IMR-90 (cell line): ENCODE results near the gene PNPLA2. TPM values are rescaled to one million over a fixed set of nuclear protein-coding genes. Genes with fewer than 3 reads are reported as not detected.

ENCODE experiments used
- ATAC-seq: fragments of 200-7000 bp; cut with Tn5 transposase; 2 replicates; pipeline ENCODE4 v1.9.1; 2020; ENCODE audit warnings: low read depth, mild to moderate bottlenecking, moderate library complexity
- BruUV-seq: library from RNA; stranded (reverse); fragments of 400-500 nt; replicated peaks from 2 replicates; lab custom pipeline; 2021; lab: Mats Ljungman, UMichigan
- CTCF ChIA-PET: fragments of 300-600 bp; formaldehyde crosslinking; extraction: SDS; loops from one replicate; lab custom pipeline; 2021; ENCODE audit warnings: antibody characterized with exemption; lab: Yijun Ruan, JAX
- POLR2A ChIA-PET: fragments of 300-600 bp; sonication (Branson Sonifier 250); formaldehyde crosslinking; loops from one replicate; lab custom pipeline; 2022; ENCODE audit warnings: antibody characterized with exemption; ENCODE audit not compliant: unreplicated experiment; lab: Charles Lee
- DNase-seq: peaks from one replicate; pipeline ENCODE4 v3.0.0; 2013
- H2AFZ ChIP-seq: replicated peaks from 2 replicates; pipeline ENCODE3; 2013; ENCODE audit warnings: low read length, mild to moderate bottlenecking; ENCODE audit not compliant: poor library complexity
- H2AK5ac ChIP-seq: 2 replicates; pipeline ENCODE4 v1.6.1; 2013; ENCODE audit warnings: low read depth, low read length, inconsistent platforms
- H2AK9ac ChIP-seq: replicated peaks from 2 replicates; pipeline ENCODE3; 2013; ENCODE audit warnings: mild to moderate bottlenecking, low read depth, low read length, moderate library complexity; ENCODE audit not compliant: poor library complexity
- H2BK120ac ChIP-seq: 2 replicates; pipeline ENCODE4 v1.6.1; 2013; ENCODE audit warnings: low read depth, low read length, inconsistent platforms
- H2BK15ac ChIP-seq: 3 replicates; pipeline ENCODE4 v1.6.1; 2013; ENCODE audit warnings: low read depth, low read length, inconsistent platforms
- H2BK20ac ChIP-seq: 2 replicates; pipeline ENCODE4 v1.6.1; 2013; ENCODE audit warnings: low read depth, mild to moderate bottlenecking, inconsistent platforms, low read length, moderate library complexity
- H2BK5ac ChIP-seq: 2 replicates; pipeline ENCODE4 v1.6.1; 2013; ENCODE audit warnings: mild to moderate bottlenecking, low read depth, low read length, inconsistent platforms; ENCODE audit not compliant: poor library complexity, severe bottlenecking
- H3K14ac ChIP-seq: replicated peaks from 2 replicates; pipeline ENCODE4 v1.6.1; 2013; ENCODE audit warnings: low read depth, low read length, inconsistent platforms
- H3K18ac ChIP-seq: 2 replicates; pipeline ENCODE4 v1.6.1; 2013; ENCODE audit warnings: low read depth, low read length, control low read depth
- H3K23ac ChIP-seq: 2 replicates; pipeline ENCODE4 v1.6.1; 2013; ENCODE audit warnings: low read depth, low read length, inconsistent platforms
- H3K27ac ChIP-seq: 2 replicates; pipeline ENCODE4 v1.5.1; 2013; ENCODE audit warnings: mild to moderate bottlenecking, control low read depth, low read length; ENCODE audit not compliant: insufficient read depth
- H3K27me3 ChIP-seq: 2 replicates; pipeline ENCODE4 v1.6.1; 2013; ENCODE audit warnings: low read length; ENCODE audit not compliant: control insufficient read depth, insufficient read depth
- H3K36me3 ChIP-seq: 2 replicates; pipeline ENCODE4 v1.6.1; 2013; ENCODE audit warnings: low read length, mixed read lengths; ENCODE audit not compliant: control insufficient read depth, insufficient read depth
- H3K4ac ChIP-seq: 2 replicates; pipeline ENCODE4 v1.6.1; 2013; ENCODE audit warnings: low read depth, low read length, inconsistent platforms
- H3K4me1 ChIP-seq: 2 replicates; pipeline ENCODE4 v1.6.1; 2013; ENCODE audit warnings: low read length, mixed read lengths; ENCODE audit not compliant: control insufficient read depth, insufficient read depth
- H3K4me2 ChIP-seq: 2 replicates; pipeline ENCODE4 v1.6.1; 2013; ENCODE audit warnings: low read depth, mild to moderate bottlenecking, control low read depth, low read length, moderate library complexity
- H3K4me3 ChIP-seq: 2 replicates; pipeline ENCODE4 v1.5.1; 2013; ENCODE audit warnings: low read depth, mild to moderate bottlenecking, control low read depth, low read length, moderate library complexity; ENCODE audit not compliant: insufficient read depth
- H3K56ac ChIP-seq: 2 replicates; pipeline ENCODE4 v1.6.1; 2013; ENCODE audit warnings: low read length, inconsistent platforms; ENCODE audit not compliant: insufficient read depth; ENCODE audit errors: extremely low read depth
- H3K79me1 ChIP-seq, 2 experiments: 2 replicates each; pipeline ENCODE4 v1.6.1; 2013; ENCODE audit warnings: low read length in 2 of 2, inconsistent platforms in 1 of 2, low read depth in 1 of 2
- H3K9ac ChIP-seq: 2 replicates; pipeline ENCODE4 v1.6.1; 2013; ENCODE audit warnings: low read depth, low read length, control low read depth
- H3K9me1 ChIP-seq: 2 replicates; pipeline ENCODE4 v1.6.1; 2013; ENCODE audit warnings: low read length, inconsistent platforms; ENCODE audit not compliant: insufficient read depth
- H3K9me3 ChIP-seq: 2 replicates; pipeline ENCODE4 v1.6.1; 2013; ENCODE audit warnings: low read length; ENCODE audit not compliant: control insufficient read depth, insufficient read depth
- H4K20me1 ChIP-seq: 2 replicates; pipeline ENCODE4 v1.6.1; 2013; ENCODE audit warnings: low read length, inconsistent platforms; ENCODE audit not compliant: insufficient read depth
- H4K5ac ChIP-seq: 2 replicates; pipeline ENCODE4 v1.6.1; 2013; ENCODE audit warnings: mild to moderate bottlenecking, low read depth, low read length, control low read depth
- H4K8ac ChIP-seq, 2 experiments: 2 replicates each; pipeline ENCODE4 v1.6.1; 2013; ENCODE audit warnings: low read depth in 2 of 2, low read length in 2 of 2, control low read depth in 1 of 2, inconsistent platforms in 1 of 2
- H4K91ac ChIP-seq: 2 replicates; pipeline ENCODE4 v1.6.1; 2013; ENCODE audit warnings: low read depth, low read length, inconsistent platforms; ENCODE audit not compliant: insufficient read depth
- RAD21 ChIP-seq: IDR thresholded peaks from 2 replicates; pipeline ENCODE4 v1.6.1; 2012; ENCODE audit warnings: low read length, improper control_type of control experiment
- WGBS, 2 experiments: methylation state at CpG; one replicate each; pipeline versions ENCODE4 v1.1.5 to v1.1.7; 2013; ENCODE audit warnings: missing lambda C conversion rate in 2 of 2; ENCODE audit not compliant: insufficient read length in 1 of 2; ENCODE audit errors: extremely low coverage in 2 of 2; 5-methylcytosine and 5-hydroxymethylcytosine counted together
- dilution Hi-C: fragments of 300-500 bp; cut with HindIII; formaldehyde crosslinking; loops from one replicate; pipeline ENCODE4 v1.14.3; 2018; ENCODE audit warnings: low sequenced_read_pairs; ENCODE audit not compliant: unreplicated experiment
- in situ Hi-C: fragments of 300-500 bp; cut with MboI; formaldehyde crosslinking; loops from 3 replicates; pipeline ENCODE4 v1.14.3; 2019; ENCODE audit warnings: low sequenced_read_pairs, inconsistent platforms, mixed read lengths
- intact Hi-C: fragments of 100-400 bp; cut with micrococcal nuclease; formaldehyde crosslinking; loops from 2 replicates; pipeline ENCODE4 v1.10.0; 2022
- polyA plus RNA-seq, 3 experiments: library from polyadenylated mRNA; depleted of rRNA; stranded (reverse); fragments of >200 nt; gene quantifications; 2 replicates each; pipeline ENCODE4 v1.2.3, GENCODE V29; 2012; ENCODE audit warnings: low replicate concordance in 1 of 3
- total RNA-seq: library from RNA; depleted of rRNA; stranded (reverse); fragments of >200 nt; gene quantifications from 2 replicates; pipeline ENCODE4 v1.2.3, GENCODE V29; 2012

Gene PNPLA2
- total and polyA plus RNA-seq, 2 of the 4 experiments (the other 2 are of a cell fraction): 7.0 to 94.3 TPM

DNA sequence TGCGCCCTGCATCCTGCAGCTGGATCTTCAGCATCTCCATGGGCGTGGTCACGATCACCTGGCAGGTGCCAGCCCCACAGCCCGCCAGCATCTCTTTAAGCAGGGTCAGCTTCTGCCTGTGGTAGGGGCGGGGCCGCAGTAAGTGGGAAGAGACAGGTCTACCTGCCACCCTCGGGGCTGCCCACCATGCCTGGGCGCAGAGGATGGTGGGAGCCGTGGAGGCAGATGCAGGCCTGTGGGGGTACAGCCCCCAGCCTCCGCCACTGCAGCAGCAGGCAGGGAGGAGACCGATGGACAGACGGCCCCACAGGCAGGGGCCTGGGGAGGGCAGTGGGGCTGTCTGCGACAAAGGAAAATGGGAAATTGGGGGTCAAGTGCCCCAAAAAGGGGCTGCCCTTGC, 25.8 kb upstream of the PNPLA2 start:
- H3K9ac ChIP-seq: no peak overlapping the region
- ChIA-PET POLR2A (interaction anchor here (0.6 kb wide), 1 partner anchor 89 kb away, joined by 3 read pairs; no protein-coding TSS in a partner anchor), CTCF (no interaction called here)
- dilution Hi-C loops (no loop called here), in situ Hi-C loops (no loop called here), intact Hi-C loops (no loop called here)
- H2AFZ ChIP-seq: no peak overlapping the region
- H3K18ac ChIP-seq: no peak overlapping the region
- H3K27me3 ChIP-seq: no peaks in the 10 kb centered on the region
- H3K4me1 ChIP-seq: peaks cover 14% of the 10 kb centered on the region
- peaks cover 0 to 27% of the 10 kb centered on the region in 2 experiments; a peak in 3 of 4 replicates for H3K79me1 ChIP-seq
- no peak overlapping the region for H4K5ac ChIP-seq
- peaks cover 17% of the 10 kb centered on the region for H4K20me1 ChIP-seq
- peaks cover 23% of the 10 kb centered on the region; the same call in 1 of the 2 replicates for H3K36me3 ChIP-seq
- H3K4me3 ChIP-seq: no peak overlapping the region
- no peaks in the 10 kb centered on the region for H3K9me3 ChIP-seq
- TF ChIP-seq RAD21: no peak
- H3K56ac ChIP-seq: no peak overlapping the region
- H3K23ac ChIP-seq: no peak overlapping the region
- 97% methylated on average over 5 of the region's 13 CpGs; no CpG with 5 or more reads in 1 of the 2 experiments for WGBS, 2 experiments
- H3K4me2 ChIP-seq: no peak overlapping the region
- DNase-seq: no peak
- no peak for ATAC-seq
- H3K4ac ChIP-seq: no peak overlapping the region
- no peak overlapping the region for H3K27ac ChIP-seq
- H4K91ac ChIP-seq: no peak overlapping the region
- no peak overlapping the region for H4K8ac ChIP-seq
- H3K14ac ChIP-seq: no peak overlapping the region
- BruUV-seq: no TSS peak
- peaks cover 6% of the 10 kb centered on the region; the same call in 1 of the 2 replicates for H3K9me1 ChIP-seq
- no peak overlapping the region for H2BK120ac ChIP-seq
- no peak overlapping the region for H2AK9ac ChIP-seq
- no peak overlapping the region for H2BK5ac ChIP-seq
- no peak overlapping the region for H2AK5ac ChIP-seq
- H2BK20ac ChIP-seq: no peak overlapping the region
- no peak overlapping the region for H2BK15ac ChIP-seq
